ENCODE data around the gene ZMIZ1.

GRCh38 chr10:79247373-79248137, 178.8 kb downstream of the ZMIZ1 start:
- TF ChIP-seq, protein P1, sequence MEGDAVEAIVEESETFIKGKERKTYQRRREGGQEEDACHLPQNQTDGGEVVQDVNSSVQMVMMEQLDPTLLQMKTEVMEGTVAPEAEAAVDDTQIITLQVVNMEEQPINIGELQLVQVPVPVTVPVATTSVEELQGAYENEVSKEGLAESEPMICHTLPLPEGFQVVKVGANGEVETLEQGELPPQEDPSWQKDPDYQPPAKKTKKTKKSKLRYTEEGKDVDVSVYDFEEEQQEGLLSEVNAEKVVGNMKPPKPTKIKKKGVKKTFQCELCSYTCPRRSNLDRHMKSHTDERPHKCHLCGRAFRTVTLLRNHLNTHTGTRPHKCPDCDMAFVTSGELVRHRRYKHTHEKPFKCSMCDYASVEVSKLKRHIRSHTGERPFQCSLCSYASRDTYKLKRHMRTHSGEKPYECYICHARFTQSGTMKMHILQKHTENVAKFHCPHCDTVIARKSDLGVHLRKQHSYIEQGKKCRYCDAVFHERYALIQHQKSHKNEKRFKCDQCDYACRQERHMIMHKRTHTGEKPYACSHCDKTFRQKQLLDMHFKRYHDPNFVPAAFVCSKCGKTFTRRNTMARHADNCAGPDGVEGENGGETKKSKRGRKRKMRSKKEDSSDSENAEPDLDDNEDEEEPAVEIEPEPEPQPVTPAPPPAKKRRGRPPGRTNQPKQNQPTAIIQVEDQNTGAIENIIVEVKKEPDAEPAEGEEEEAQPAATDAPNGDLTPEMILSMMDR (IDR thresholded peaks at IDR 0.05) = no peak
- TF ChIP-seq POLR2A (IDR thresholded peaks at IDR 0.05) = no peak

Measured in body of pancreas (tissue), 4 donors.